ENCODE data around the gene HMX1.

Gene HMX1

GRCh38 chr4:8891646-8892555 lies 20.3 kb upstream of the HMX1 start:
- H3K4me3 ChIP-seq (ENCODE audit: low read length) = no peak overlapping the region
- TF ChIP-seq, protein P1, sequence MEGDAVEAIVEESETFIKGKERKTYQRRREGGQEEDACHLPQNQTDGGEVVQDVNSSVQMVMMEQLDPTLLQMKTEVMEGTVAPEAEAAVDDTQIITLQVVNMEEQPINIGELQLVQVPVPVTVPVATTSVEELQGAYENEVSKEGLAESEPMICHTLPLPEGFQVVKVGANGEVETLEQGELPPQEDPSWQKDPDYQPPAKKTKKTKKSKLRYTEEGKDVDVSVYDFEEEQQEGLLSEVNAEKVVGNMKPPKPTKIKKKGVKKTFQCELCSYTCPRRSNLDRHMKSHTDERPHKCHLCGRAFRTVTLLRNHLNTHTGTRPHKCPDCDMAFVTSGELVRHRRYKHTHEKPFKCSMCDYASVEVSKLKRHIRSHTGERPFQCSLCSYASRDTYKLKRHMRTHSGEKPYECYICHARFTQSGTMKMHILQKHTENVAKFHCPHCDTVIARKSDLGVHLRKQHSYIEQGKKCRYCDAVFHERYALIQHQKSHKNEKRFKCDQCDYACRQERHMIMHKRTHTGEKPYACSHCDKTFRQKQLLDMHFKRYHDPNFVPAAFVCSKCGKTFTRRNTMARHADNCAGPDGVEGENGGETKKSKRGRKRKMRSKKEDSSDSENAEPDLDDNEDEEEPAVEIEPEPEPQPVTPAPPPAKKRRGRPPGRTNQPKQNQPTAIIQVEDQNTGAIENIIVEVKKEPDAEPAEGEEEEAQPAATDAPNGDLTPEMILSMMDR (conservative IDR thresholded peaks at IDR 0.05; ENCODE audit: low read depth, low read length) = no peak
- DNase-seq (ENCODE audit: low read depth) = no peak

- H3K4me3 ChIP-seq (ENCODE audit: low read length) = no peak overlapping the region
- DNase-seq (ENCODE audit: low read depth) = no peak
- TF ChIP-seq, protein P1 (conservative IDR thresholded peaks at IDR 0.05; ENCODE audit: low read depth, low read length) = no peak
Observed at GRCh38 chr4:8891255-8891645, 19.6 kb upstream of the HMX1 start.

DNA sequence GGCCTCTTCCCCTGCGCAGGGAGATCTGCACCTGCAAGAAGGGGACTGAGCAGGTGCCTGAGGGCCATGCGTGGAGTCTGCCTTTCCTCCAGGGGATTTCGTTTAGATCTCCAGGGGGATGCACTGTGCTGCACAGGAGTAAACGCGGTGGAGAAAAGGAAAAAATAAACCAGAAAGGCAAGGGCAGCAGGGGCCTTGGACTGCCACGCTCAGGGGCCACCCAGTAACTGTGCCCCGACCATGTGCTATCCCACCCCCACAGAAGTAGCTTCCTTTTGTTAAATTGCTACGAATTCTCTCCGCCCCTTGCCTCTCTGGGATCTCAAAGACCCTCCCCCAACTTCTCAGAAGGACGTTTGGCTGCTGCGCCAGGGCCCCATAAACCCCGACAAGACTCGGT lies 17.2 kb upstream of the HMX1 start:
- DNase-seq (ENCODE audit: low read depth) = no peak
- TF ChIP-seq, protein P1 (conservative IDR thresholded peaks at IDR 0.05; ENCODE audit: low read depth, low read length) = no peak
- no peak overlapping the region for H3K4me3 ChIP-seq (ENCODE audit: low read length)

- H3K4me3 ChIP-seq (ENCODE audit: low read length) = no peak overlapping the region
- DNase-seq (ENCODE audit: low read depth) = no peak
- TF ChIP-seq, protein P1 (conservative IDR thresholded peaks at IDR 0.05; ENCODE audit: low read depth, low read length) = peak; percentile 35
Observed at GRCh38 chr4:8886612-8887406, 15.2 kb upstream of the HMX1 start.

- DNase-seq (ENCODE audit: low read depth) = no peak
- H3K4me3 ChIP-seq (ENCODE audit: low read length) = no peak overlapping the region
- TF ChIP-seq, protein P1 (conservative IDR thresholded peaks at IDR 0.05; ENCODE audit: low read depth, low read length) = no peak
Observed at GRCh38 chr4:8882239-8882638, 10.6 kb upstream of the HMX1 start.

- TF ChIP-seq, protein P1 (conservative IDR thresholded peaks at IDR 0.05; ENCODE audit: low read depth, low read length) = no peak
- DNase-seq (ENCODE audit: low read depth) = no peak
- no peak overlapping the region for H3K4me3 ChIP-seq (ENCODE audit: low read length)
Observed at GRCh38 chr4:8880851-8881250, 9.2 kb upstream of the HMX1 start.

Measured in retinal pigment epithelial cell (primary cell).